SH-SY5Y (cell line): ENCODE results near the gene VAV3.

ENCODE experiments used
- GATA2 ChIP-seq: IDR thresholded peaks from 2 replicates; pipeline ENCODE4 v1.6.1; 2011; ENCODE audit warnings: mild to moderate bottlenecking, low read depth, low read length
- GATA3 ChIP-seq: IDR thresholded peaks from 2 replicates; pipeline ENCODE4 v1.6.1; 2011; ENCODE audit warnings: low read depth, mild to moderate bottlenecking, low read length, moderate library complexity

- TF ChIP-seq GATA3, result no peak
- no peak for TF ChIP-seq GATA2
Measured at GRCh38 chr1:107679411-107679953, 285.5 kb downstream of the VAV3 start.
